ENCODE measurements around the gene BDKRB1. TPM values are rescaled to one million over a fixed set of nuclear protein-coding genes. Genes with fewer than 3 reads are reported as not detected.

Gene BDKRB1
- total RNA-seq, 4 donors from 2014 or later, result 0.63 to 2.4 (median 2.2) TPM; not detected in 1

GRCh38 chr14:96257056-96257455 lies 1.0 kb downstream of the BDKRB1 start:
- H3K27ac ChIP-seq, result no peak overlapping the region
- H3K27me3 ChIP-seq, result no peaks in the 10 kb centered on the region
- H3K36me3 ChIP-seq, result no peaks in the 10 kb centered on the region
- peaks cover 0 to 8% (median 0%) of the 10 kb centered on the region in 4 donors for H3K9me3 ChIP-seq
- WGBS, 2 donors, result 73 to 76% methylated on average over 8 of the region's 8 CpGs
- DNase-seq (ENCODE audit: low spot score in 2 of 2), result no peak
- no peaks in the 10 kb centered on the region for H3K4me1 ChIP-seq
- no peak for TF ChIP-seq CTCF (IDR thresholded peaks at IDR 0.05)
- TF ChIP-seq POLR2A (IDR thresholded peaks at IDR 0.05), result no peak
- TF ChIP-seq EP300 (IDR thresholded peaks at IDR 0.05), result no peak
- H3K4me3 ChIP-seq, result no peak overlapping the region

GRCh38 chr14:96257900-96258299 lies 1.9 kb downstream of the BDKRB1 start:
- H3K4me1 ChIP-seq, result no peaks in the 10 kb centered on the region
- no peak for TF ChIP-seq POLR2A (IDR thresholded peaks at IDR 0.05)
- TF ChIP-seq CTCF (IDR thresholded peaks at IDR 0.05), result no peak
- no peak for TF ChIP-seq EP300 (IDR thresholded peaks at IDR 0.05)
- H3K9me3 ChIP-seq, result peaks cover 0 to 8% (median 0%) of the 10 kb centered on the region in 4 donors
- no peak overlapping the region for H3K4me3 ChIP-seq
- DNase-seq (ENCODE audit: low spot score in 2 of 2), result no peak
- no peaks in the 10 kb centered on the region for H3K36me3 ChIP-seq
- no peaks in the 10 kb centered on the region for H3K27me3 ChIP-seq
- H3K27ac ChIP-seq, result no peak overlapping the region

- TF ChIP-seq CTCF (IDR thresholded peaks at IDR 0.05), result no peak
- no peak for TF ChIP-seq EP300 (IDR thresholded peaks at IDR 0.05)
- TF ChIP-seq POLR2A (IDR thresholded peaks at IDR 0.05), result no peak
- Histone ChIP-seq H3K4me1 (no peaks in the 10 kb centered on the region), H3K27me3 (no peaks in the 10 kb centered on the region), H3K27ac (no peak overlapping the region), H3K9me3 (peaks cover 0 to 8% (median 0%) of the 10 kb centered on the region in 4 donors), H3K4me3 (no peak overlapping the region), H3K36me3 (no peaks in the 10 kb centered on the region)
- no peak for DNase-seq (ENCODE audit: low spot score in 2 of 2)
- WGBS, 2 donors, result 69 to 70% methylated on average over 2 of the region's 2 CpGs
Observed at GRCh38 chr14:96260341-96260821, 4.4 kb downstream of the BDKRB1 start.

DNA sequence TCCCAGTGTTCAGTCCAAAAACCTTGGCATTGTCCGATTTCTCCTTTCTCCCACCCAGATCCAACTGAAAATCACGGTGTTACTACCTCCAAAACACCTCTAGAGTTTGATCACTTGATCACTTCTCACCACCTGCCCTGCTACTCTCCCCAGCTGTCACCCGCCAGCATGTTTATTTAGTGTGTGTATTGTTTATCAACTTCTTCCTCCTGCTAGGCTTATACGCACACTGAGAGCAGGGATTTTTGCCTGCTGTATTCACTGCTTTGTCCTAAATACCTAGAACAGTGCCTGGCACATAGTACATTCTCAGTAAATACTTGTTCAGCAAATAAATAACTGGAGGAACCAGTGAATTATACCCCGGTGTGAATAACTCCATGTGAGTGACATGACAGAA lies 5.0 kb downstream of the BDKRB1 start:
- Histone ChIP-seq H3K4me1 (no peaks in the 10 kb centered on the region), H3K36me3 (no peaks in the 10 kb centered on the region), H3K27ac (no peak overlapping the region), H3K4me3 (no peak overlapping the region), H3K9me3 (peaks cover 0 to 8% (median 0%) of the 10 kb centered on the region in 4 donors), H3K27me3 (no peaks in the 10 kb centered on the region)
- no peak for DNase-seq (ENCODE audit: low spot score in 2 of 2)
- 86 to 87% methylated on average over 5 of the region's 5 CpGs for WGBS, 2 donors
- TF ChIP-seq POLR2A (IDR thresholded peaks at IDR 0.05) (no peak), EP300 (IDR thresholded peaks at IDR 0.05) (no peak), CTCF (IDR thresholded peaks at IDR 0.05) (no peak)

- Histone ChIP-seq H3K9me3 (peaks cover 0 to 8% (median 0%) of the 10 kb centered on the region in 4 donors), H3K27ac (no peak overlapping the region), H3K27me3 (no peaks in the 10 kb centered on the region), H3K4me1 (no peaks in the 10 kb centered on the region), H3K36me3 (no peaks in the 10 kb centered on the region), H3K4me3 (no peak overlapping the region)
- no peak for DNase-seq (ENCODE audit: low spot score in 2 of 2)
- WGBS, 2 donors, result 85 to 87% methylated on average over 14 to 16 of the region's 16 CpGs
- TF ChIP-seq EP300 (IDR thresholded peaks at IDR 0.05) (no peak), CTCF (IDR thresholded peaks at IDR 0.05) (no peak), POLR2A (IDR thresholded peaks at IDR 0.05) (no peak)
Observed at GRCh38 chr14:96261772-96262655, 6.0 kb downstream of the BDKRB1 start.

Data from tibial nerve (tissue), 4 donors.